ENCODE data around the gene MAPK11.

The MAPK11 gene

DNA sequence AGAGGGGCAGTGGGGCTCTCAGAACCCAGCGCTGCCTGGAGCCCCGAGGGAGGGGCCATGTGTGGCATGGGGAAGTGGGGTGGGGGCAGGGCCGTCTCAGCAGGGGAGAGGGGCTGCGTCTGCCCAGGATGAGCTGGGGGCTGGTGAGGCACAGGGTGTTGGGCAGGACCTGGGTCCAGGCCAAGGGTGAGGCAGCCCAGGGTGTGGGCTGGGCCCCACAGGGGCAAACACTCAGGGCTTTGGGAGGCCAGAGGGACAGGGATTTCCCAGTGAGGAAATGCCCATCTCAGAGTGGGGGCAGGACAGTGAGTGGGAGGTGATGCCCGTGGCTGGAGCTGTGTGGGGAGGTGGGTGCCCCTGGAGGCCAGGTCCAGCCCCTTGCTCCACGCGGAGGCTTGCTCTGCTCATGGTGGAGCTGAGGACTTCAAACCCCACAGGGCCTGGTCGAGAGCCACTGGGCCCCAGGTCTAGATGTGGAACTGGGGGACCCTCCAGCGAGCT is 31.9 kb upstream of the MAPK11 start:
- peaks cover 8 to 69% of the 10 kb centered on the region in 2 experiments for H3K36me3 ChIP-seq (ENCODE audit: control insufficient read depth in 1 of 2, insufficient read depth in 2 of 2, low read depth in 1 of 2, low read length in 2 of 2)
- peak overlapping the region; percentile 11 to 84 for H3K18ac ChIP-seq (ENCODE audit: low read depth in 1 of 2, low read length in 2 of 2)
- H2BK5ac ChIP-seq (ENCODE audit: low read depth, low read length, poor library complexity, severe bottlenecking), result no peak overlapping the region
- H3K23ac ChIP-seq (ENCODE audit: low read length in 2 of 2), result no peak overlapping the region
- DNase-seq, result peak; percentile 56
- no peak overlapping the region for H2BK120ac ChIP-seq (ENCODE audit: low read depth, low read length)
- H3K4me3 ChIP-seq (ENCODE audit: insufficient read depth in 1 of 2, low read depth in 1 of 2, low read length in 2 of 2), result no peak overlapping the region
- H3K4ac ChIP-seq (ENCODE audit: low read depth in 1 of 2, low read length in 2 of 2), result peak overlapping the region in 1 of 2 experiments; percentile 83
- H3K14ac ChIP-seq (ENCODE audit: low read length in 2 of 2), result peak overlapping the region in 1 of 2 experiments; percentile 66
- no peaks in the 10 kb centered on the region for H3K27me3 ChIP-seq (ENCODE audit: control insufficient read depth in 1 of 2, insufficient read depth in 1 of 2, low read length in 2 of 2)
- peak overlapping the region; percentile 30 for H2BK15ac ChIP-seq (ENCODE audit: low read depth, poor library complexity, severe bottlenecking)
- H2AK5ac ChIP-seq (ENCODE audit: low read length, severe bottlenecking), result peak overlapping the region; percentile 63
- no peaks in the 10 kb centered on the region for H3K9me3 ChIP-seq (ENCODE audit: control insufficient read depth, low read length)
- H4K8ac ChIP-seq (ENCODE audit: low read length), result peak overlapping the region; percentile 27
- peak overlapping the region; percentile 12 for H3K27ac ChIP-seq (ENCODE audit: low read length, poor library complexity, severe bottlenecking)
- H2AFZ ChIP-seq (ENCODE audit: low read depth, low read length), result no peak overlapping the region
- H3K9ac ChIP-seq (ENCODE audit: low read length), result peak overlapping the region; percentile 38
- 84% methylated on average over 8 of the region's 9 CpGs for WGBS
- H3K79me1 ChIP-seq (replicated peaks; ENCODE audit: low read length, poor library complexity, severe bottlenecking), result no peaks in the 10 kb centered on the region
- H2BK12ac ChIP-seq (ENCODE audit: low read length in 2 of 2), result peak overlapping the region in 1 of 2 experiments; percentile 74
- no peak overlapping the region for H3K4me2 ChIP-seq (ENCODE audit: low read length, poor library complexity, severe bottlenecking)
- peak overlapping the region; percentile 34 for H4K91ac ChIP-seq (ENCODE audit: low read length)
- H3K4me1 ChIP-seq (ENCODE audit: control insufficient read depth, insufficient read depth, low read depth, low read length), result peaks cover 83% of the 10 kb centered on the region

DNA sequence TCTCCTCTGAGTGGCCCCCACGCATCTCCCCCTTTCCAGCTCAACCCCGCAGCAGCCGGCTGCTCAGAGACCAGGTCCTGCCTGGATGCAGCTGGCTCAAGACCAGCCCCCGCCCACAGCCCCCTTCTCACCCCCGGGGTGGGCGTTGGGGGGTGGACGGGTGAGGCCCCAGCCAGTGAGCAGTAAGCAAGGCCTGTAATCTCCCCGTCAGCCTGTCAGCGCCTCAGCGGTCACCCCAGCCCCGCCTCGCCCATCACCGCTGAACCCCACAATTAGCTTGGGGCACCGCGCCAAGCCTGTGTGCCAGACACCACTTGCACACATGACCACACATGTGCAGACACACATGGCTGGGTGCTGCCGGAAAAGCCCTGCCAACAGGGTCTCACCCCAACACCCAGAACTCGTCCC is 31.4 kb upstream of the MAPK11 start:
- peak overlapping the region; percentile 23 for H2BK15ac ChIP-seq (ENCODE audit: low read depth, poor library complexity, severe bottlenecking)
- H2BK120ac ChIP-seq (ENCODE audit: low read depth, low read length), result no peak overlapping the region
- H2AFZ ChIP-seq (ENCODE audit: low read depth, low read length), result no peak overlapping the region
- peaks cover 8 to 69% of the 10 kb centered on the region in 2 experiments for H3K36me3 ChIP-seq (ENCODE audit: control insufficient read depth in 1 of 2, insufficient read depth in 2 of 2, low read depth in 1 of 2, low read length in 2 of 2)
- H3K4me1 ChIP-seq (ENCODE audit: control insufficient read depth, insufficient read depth, low read depth, low read length), result peaks cover 88% of the 10 kb centered on the region
- no peak overlapping the region for H2BK5ac ChIP-seq (ENCODE audit: low read depth, low read length, poor library complexity, severe bottlenecking)
- peak overlapping the region; percentile 11 to 16 for H3K18ac ChIP-seq (ENCODE audit: low read depth in 1 of 2, low read length in 2 of 2)
- H3K14ac ChIP-seq (ENCODE audit: low read length in 2 of 2), result peak overlapping the region in 1 of 2 experiments; percentile 72
- no peaks in the 10 kb centered on the region for H3K79me1 ChIP-seq (replicated peaks; ENCODE audit: low read length, poor library complexity, severe bottlenecking)
- H3K9ac ChIP-seq (ENCODE audit: low read length), result peak overlapping the region; percentile 38
- no peak for DNase-seq
- no peak overlapping the region for H3K4ac ChIP-seq (ENCODE audit: low read depth in 1 of 2, low read length in 2 of 2)
- H3K9me3 ChIP-seq (ENCODE audit: control insufficient read depth, low read length), result no peaks in the 10 kb centered on the region
- H4K8ac ChIP-seq (ENCODE audit: low read length), result no peak overlapping the region
- H3K27me3 ChIP-seq (ENCODE audit: control insufficient read depth in 1 of 2, insufficient read depth in 1 of 2, low read length in 2 of 2), result no peaks in the 10 kb centered on the region
- peak overlapping the region; percentile 12 for H3K27ac ChIP-seq (ENCODE audit: low read length, poor library complexity, severe bottlenecking)
- no peak overlapping the region for H3K23ac ChIP-seq (ENCODE audit: low read length in 2 of 2)
- peak overlapping the region in 1 of 2 experiments; percentile 45 for H2BK12ac ChIP-seq (ENCODE audit: low read length in 2 of 2)
- peak overlapping the region; percentile 43 for H2AK5ac ChIP-seq (ENCODE audit: low read length, severe bottlenecking)
- WGBS, result 96% methylated on average over 17 of the region's 17 CpGs
- no peak overlapping the region for H4K91ac ChIP-seq (ENCODE audit: low read length)
- H3K4me3 ChIP-seq (ENCODE audit: insufficient read depth in 1 of 2, low read depth in 1 of 2, low read length in 2 of 2), result no peak overlapping the region
- H3K4me2 ChIP-seq (ENCODE audit: low read length, poor library complexity, severe bottlenecking), result no peak overlapping the region

DNA sequence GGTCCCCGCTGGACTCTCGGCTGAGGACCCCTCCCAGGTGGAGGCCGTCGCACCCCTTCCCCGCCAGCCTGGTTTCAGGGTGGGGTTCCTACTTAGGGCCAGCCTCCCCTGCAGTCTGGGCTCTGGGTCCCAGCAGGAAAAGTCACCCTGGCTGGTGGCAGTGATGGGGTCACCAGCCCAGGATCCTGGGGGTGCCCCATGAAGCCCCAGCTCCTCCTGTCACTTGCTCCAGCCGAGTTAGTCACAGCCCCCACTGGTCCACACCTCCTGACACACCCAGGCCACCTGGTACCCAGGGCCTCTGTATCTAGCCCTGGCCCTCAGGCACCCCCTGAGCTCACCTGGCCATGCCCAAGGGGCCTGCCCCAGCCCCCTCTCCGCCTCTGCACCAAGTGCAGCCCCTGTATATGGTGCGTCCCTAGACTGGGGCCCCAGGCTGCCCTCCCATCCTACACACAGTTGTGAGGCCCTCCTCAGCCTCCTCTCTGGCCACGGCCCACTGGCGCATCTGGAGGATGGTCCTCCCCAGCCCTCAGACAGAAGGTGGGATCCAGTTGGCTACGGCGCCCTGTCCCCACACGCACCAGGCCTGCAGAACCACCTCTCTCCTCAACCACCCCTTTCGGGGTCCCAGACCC is 30.6 kb upstream of the MAPK11 start:
- DNase-seq, result no peak
- Histone ChIP-seq H3K79me1 (replicated peaks; ENCODE audit: low read length, poor library complexity, severe bottlenecking) (no peaks in the 10 kb centered on the region), H4K8ac (ENCODE audit: low read length) (peak overlapping the region; percentile 56), H3K14ac (ENCODE audit: low read length in 2 of 2) (no peak overlapping the region), H2BK15ac (ENCODE audit: low read depth, poor library complexity, severe bottlenecking) (no peak overlapping the region), H3K23ac (ENCODE audit: low read length in 2 of 2) (peak overlapping the region in 1 of 2 experiments; percentile 34), H3K36me3 (ENCODE audit: control insufficient read depth in 1 of 2, insufficient read depth in 2 of 2, low read depth in 1 of 2, low read length in 2 of 2) (peaks cover 8 to 69% of the 10 kb centered on the region in 2 experiments), H2AK5ac (ENCODE audit: low read length, severe bottlenecking) (peak overlapping the region; percentile 10), H3K27me3 (ENCODE audit: control insufficient read depth in 1 of 2, insufficient read depth in 1 of 2, low read length in 2 of 2) (no peaks in the 10 kb centered on the region), H3K18ac (ENCODE audit: low read depth in 1 of 2, low read length in 2 of 2) (peak overlapping the region; percentile 28 to 38), H3K9me3 (ENCODE audit: control insufficient read depth, low read length) (no peaks in the 10 kb centered on the region), H2BK12ac (ENCODE audit: low read length in 2 of 2) (no peak overlapping the region), H3K4ac (ENCODE audit: low read depth in 1 of 2, low read length in 2 of 2) (peak overlapping the region; percentile 30 to 65), H3K4me2 (ENCODE audit: low read length, poor library complexity, severe bottlenecking) (no peak overlapping the region), H3K4me3 (ENCODE audit: insufficient read depth in 1 of 2, low read depth in 1 of 2, low read length in 2 of 2) (no peak overlapping the region), H4K91ac (ENCODE audit: low read length) (peak overlapping the region; percentile 61), H2BK5ac (ENCODE audit: low read depth, low read length, poor library complexity, severe bottlenecking) (no peak overlapping the region), H3K9ac (ENCODE audit: low read length) (no peak overlapping the region), H2BK120ac (ENCODE audit: low read depth, low read length) (peak overlapping the region; percentile 11), H2AFZ (ENCODE audit: low read depth, low read length) (no peak overlapping the region), H3K4me1 (ENCODE audit: control insufficient read depth, insufficient read depth, low read depth, low read length) (peaks cover 95% of the 10 kb centered on the region), H3K27ac (ENCODE audit: low read length, poor library complexity, severe bottlenecking) (no peak overlapping the region)
- WGBS, result 82% methylated on average over 14 of the region's 14 CpGs

DNA sequence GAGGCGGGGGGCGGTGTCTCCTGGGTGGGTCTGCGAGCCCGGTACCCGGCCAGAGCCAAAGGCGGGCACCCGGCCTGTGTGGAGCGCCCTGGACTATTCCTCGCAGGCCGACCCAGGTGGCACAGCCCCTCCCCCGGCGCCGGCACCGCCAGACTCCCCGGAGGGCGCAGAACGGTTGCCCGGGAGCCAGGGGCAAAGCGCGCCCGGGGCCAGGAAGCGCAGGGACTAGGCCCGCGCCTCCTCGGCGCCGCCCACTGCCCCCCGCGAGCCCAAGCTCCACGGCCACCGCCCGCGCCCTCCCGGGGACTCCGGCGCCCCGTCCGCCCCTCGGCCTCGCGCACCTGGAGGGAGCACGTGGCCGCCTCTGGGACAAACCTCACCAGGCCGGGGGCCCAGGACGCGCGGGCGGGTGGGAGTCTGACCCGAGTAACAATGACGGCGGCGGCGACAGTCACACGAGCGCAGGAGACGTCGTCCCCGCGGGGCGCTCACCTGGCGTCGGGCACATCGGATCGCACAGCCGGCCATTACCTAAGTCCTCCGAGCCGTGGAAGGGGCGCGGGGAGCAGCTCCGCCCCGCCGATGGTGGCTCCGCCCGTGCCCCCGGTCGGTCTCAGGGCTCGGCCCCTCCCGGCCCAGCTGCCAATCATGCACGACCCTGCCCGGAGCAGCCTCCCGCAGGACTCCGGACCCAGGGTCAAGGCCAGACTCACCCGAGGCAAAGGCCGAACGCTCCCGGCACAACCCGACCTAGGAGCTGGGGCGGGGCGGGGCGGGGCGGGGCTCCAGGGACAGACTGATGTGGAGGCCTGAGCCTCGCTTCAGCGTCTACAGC is 29.8 kb upstream of the MAPK11 start:
- no peak overlapping the region for H2AFZ ChIP-seq (ENCODE audit: low read depth, low read length)
- peak overlapping the region; percentile 78 for H2BK120ac ChIP-seq (ENCODE audit: low read depth, low read length)
- peak overlapping the region in 1 of 2 experiments; percentile 50 for H3K14ac ChIP-seq (ENCODE audit: low read length in 2 of 2)
- peak overlapping the region; percentile 76 for H4K91ac ChIP-seq (ENCODE audit: low read length)
- H2BK15ac ChIP-seq (ENCODE audit: low read depth, poor library complexity, severe bottlenecking), result peak overlapping the region; percentile 52
- H3K27ac ChIP-seq (ENCODE audit: low read length, poor library complexity, severe bottlenecking), result no peak overlapping the region
- peak overlapping the region; percentile 62 for H4K8ac ChIP-seq (ENCODE audit: low read length)
- no peak for DNase-seq
- no peaks in the 10 kb centered on the region for H3K9me3 ChIP-seq (ENCODE audit: control insufficient read depth, low read length)
- H3K36me3 ChIP-seq (ENCODE audit: control insufficient read depth in 1 of 2, insufficient read depth in 2 of 2, low read depth in 1 of 2, low read length in 2 of 2), result peaks cover 8 to 63% of the 10 kb centered on the region in 2 experiments
- peaks cover 90% of the 10 kb centered on the region for H3K4me1 ChIP-seq (ENCODE audit: control insufficient read depth, insufficient read depth, low read depth, low read length)
- peak overlapping the region; percentile 81 to 89 for H3K18ac ChIP-seq (ENCODE audit: low read depth in 1 of 2, low read length in 2 of 2)
- no peaks in the 10 kb centered on the region for H3K27me3 ChIP-seq (ENCODE audit: control insufficient read depth in 1 of 2, insufficient read depth in 1 of 2, low read length in 2 of 2)
- peak overlapping the region; percentile 28 to 41 for H3K4me3 ChIP-seq (ENCODE audit: insufficient read depth in 1 of 2, low read depth in 1 of 2, low read length in 2 of 2)
- 12% methylated on average over 75 of the region's 93 CpGs for WGBS
- peak overlapping the region; percentile 46 for H2BK5ac ChIP-seq (ENCODE audit: low read depth, low read length, poor library complexity, severe bottlenecking)
- no peaks in the 10 kb centered on the region for H3K79me1 ChIP-seq (replicated peaks; ENCODE audit: low read length, poor library complexity, severe bottlenecking)
- H3K4ac ChIP-seq (ENCODE audit: low read depth in 1 of 2, low read length in 2 of 2), result peak overlapping the region; percentile 65 to 88
- no peak overlapping the region for H2AK5ac ChIP-seq (ENCODE audit: low read length, severe bottlenecking)
- peak overlapping the region in 1 of 2 experiments; percentile 76 for H2BK12ac ChIP-seq (ENCODE audit: low read length in 2 of 2)
- H3K4me2 ChIP-seq (ENCODE audit: low read length, poor library complexity, severe bottlenecking), result peak overlapping the region; percentile 54
- no peak overlapping the region for H3K9ac ChIP-seq (ENCODE audit: low read length)
- peak overlapping the region in 1 of 2 experiments; percentile 74 for H3K23ac ChIP-seq (ENCODE audit: low read length in 2 of 2)
